HPDE6-E6E7 (cell line): ENCODE results near the gene MPPED2.

Source experiments
- DNase-seq: peaks from one replicate; pipeline ENCODE4 v3.0.0; 2011; ENCODE audit warnings: missing footprints; ENCODE audit errors: extremely low spot score

Gene MPPED2

DNA sequence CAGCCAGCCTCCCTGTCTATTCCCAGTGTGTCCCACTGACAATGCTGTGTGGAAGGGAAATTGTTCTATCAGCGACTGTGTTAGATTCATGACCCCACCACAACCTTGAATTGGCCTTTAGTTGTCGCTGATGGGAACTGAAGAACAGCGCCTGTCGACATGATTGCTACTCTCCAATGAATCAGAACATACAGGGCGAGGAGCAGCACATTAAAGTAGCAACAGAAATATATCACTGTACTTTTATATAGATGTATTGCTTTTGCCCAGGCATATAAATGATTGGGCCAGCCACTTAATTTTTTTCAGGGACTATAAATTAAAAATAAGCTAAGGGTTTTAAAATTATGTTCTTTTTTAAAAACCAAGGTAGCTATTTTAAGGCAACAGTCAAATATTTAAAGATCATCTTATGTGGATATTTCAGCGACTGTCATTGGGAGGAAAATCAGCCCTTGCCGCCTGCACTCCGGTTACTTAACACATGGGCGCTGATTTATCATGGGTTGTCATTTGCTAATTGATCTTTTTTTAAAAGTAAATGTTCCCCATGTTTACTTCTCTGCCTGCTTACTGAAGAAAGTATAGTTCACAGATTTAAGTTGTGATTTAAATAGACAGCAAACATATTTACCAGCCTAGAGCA, 221.2 kb downstream of the MPPED2 start:
- no peak for DNase-seq

- no peak for DNase-seq
Observed at GRCh38 chr11:30364139-30364836, 221.9 kb downstream of the MPPED2 start.

DNA sequence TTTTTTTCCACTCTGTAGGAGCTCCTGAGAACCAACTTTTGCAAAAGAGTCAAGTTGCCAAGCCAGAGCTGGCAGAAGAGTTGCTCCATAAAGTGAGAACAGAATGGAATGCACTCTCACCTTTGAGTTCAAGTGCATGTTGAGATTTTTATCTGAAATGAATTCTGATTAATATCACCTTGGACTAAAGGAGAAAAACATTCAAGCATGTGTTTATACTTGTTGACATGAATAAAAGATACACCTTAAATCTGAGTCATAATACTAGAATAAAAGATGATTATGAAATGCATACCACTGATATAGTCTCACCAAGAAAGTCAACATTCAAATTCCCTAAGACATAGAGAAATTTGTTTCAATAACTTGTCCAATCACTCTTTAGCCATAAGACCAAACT, 225.4 kb downstream of the MPPED2 start:
- DNase-seq: peak; percentile 67
